Measurements from ENCODE around the gene MYO5A. TPM values are rescaled to one million over a fixed set of nuclear protein-coding genes. Genes with fewer than 3 reads are reported as not detected.

MYO5A gene
- total RNA-seq, 2 experiments from 2014 or later: 31.8 to 42.0 TPM

GRCh38 chr15:52523192-52523591, 5.5 kb downstream of the MYO5A start:
- Histone ChIP-seq H3K27ac (ENCODE audit: low read depth, low read length, poor library complexity, severe bottlenecking) (no peak overlapping the region), H3K9me3 (ENCODE audit: low read length) (no peaks in the 10 kb centered on the region), H3K9me2 (ENCODE audit: insufficient read depth, low read length) (no peaks in the 10 kb centered on the region), H3K4me2 (ENCODE audit: low read length) (no peak overlapping the region), H3K4me1 (ENCODE audit: insufficient read depth, low read length, poor library complexity, severe bottlenecking) (peaks cover 32% of the 10 kb centered on the region), H3K36me3 (ENCODE audit: insufficient read depth, low read length) (no peaks in the 10 kb centered on the region), H4K20me1 (ENCODE audit: insufficient read depth, low read length) (peaks cover 20% of the 10 kb centered on the region; the same call in 1 of the 2 replicates), H3K4me3 (ENCODE audit: low read depth, low read length, poor library complexity, severe bottlenecking) (no peak overlapping the region), H2AFZ (ENCODE audit: low read length) (no peak overlapping the region), H3K79me2 (ENCODE audit: insufficient read depth, low read depth, low read length) (peaks cover 95% of the 10 kb centered on the region)
- CTCF ChIA-PET (ENCODE audit: unreplicated experiment): no interaction called here
- TF ChIP-seq EZH2phosphoT487 (IDR thresholded peaks at IDR 0.05; ENCODE audit: borderline replicate concordance, low read depth, low read length): no peak
- TF ChIP-seq, protein P1, sequence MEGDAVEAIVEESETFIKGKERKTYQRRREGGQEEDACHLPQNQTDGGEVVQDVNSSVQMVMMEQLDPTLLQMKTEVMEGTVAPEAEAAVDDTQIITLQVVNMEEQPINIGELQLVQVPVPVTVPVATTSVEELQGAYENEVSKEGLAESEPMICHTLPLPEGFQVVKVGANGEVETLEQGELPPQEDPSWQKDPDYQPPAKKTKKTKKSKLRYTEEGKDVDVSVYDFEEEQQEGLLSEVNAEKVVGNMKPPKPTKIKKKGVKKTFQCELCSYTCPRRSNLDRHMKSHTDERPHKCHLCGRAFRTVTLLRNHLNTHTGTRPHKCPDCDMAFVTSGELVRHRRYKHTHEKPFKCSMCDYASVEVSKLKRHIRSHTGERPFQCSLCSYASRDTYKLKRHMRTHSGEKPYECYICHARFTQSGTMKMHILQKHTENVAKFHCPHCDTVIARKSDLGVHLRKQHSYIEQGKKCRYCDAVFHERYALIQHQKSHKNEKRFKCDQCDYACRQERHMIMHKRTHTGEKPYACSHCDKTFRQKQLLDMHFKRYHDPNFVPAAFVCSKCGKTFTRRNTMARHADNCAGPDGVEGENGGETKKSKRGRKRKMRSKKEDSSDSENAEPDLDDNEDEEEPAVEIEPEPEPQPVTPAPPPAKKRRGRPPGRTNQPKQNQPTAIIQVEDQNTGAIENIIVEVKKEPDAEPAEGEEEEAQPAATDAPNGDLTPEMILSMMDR (conservative IDR thresholded peaks at IDR 0.05; ENCODE audit: low read length): no peak
- POLR2A ChIA-PET: interaction anchor here (0.6 to 1.8 kb wide), 5 partner anchors 10 to 451 kb away, joined by 3 to 9 read pairs (median 5); no protein-coding TSS in a partner anchor
- BruUV-seq (replicated peaks): no TSS peak
- intact Hi-C loops (cut with micrococcal nuclease; ENCODE audit: unreplicated experiment): loop anchor here (10.0 kb wide), 1 partner anchor 158 kb away; no protein-coding TSS in a partner anchor
- no peak for DNase-seq (ENCODE audit: low spot score)

DNA sequence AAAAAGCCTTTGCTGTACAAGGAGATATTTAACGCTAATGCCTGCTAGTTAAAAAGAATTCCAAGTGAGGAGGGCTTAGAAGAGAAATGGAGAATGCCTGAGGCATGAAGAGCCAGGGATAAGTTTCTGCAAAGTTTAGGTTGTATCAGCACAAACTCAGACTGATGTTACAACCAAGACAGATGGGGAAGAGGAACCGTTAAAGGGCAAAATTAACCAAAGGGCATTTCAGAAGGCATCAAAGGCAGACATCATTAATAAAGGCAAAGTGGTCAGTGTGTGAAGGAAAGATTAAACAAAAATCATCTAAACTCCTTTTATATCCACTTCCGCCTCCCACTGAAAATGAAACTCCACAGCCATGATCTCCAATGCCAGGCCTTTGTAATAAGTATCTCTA, 7.0 kb downstream of the MYO5A start:
- Histone ChIP-seq H3K9me2 (ENCODE audit: insufficient read depth, low read length) (no peaks in the 10 kb centered on the region), H3K9me3 (ENCODE audit: low read length) (no peaks in the 10 kb centered on the region), H4K20me1 (ENCODE audit: insufficient read depth, low read length) (peaks cover 8% of the 10 kb centered on the region; the same call in 1 of the 2 replicates), H3K36me3 (ENCODE audit: insufficient read depth, low read length) (no peaks in the 10 kb centered on the region), H3K4me1 (ENCODE audit: insufficient read depth, low read length, poor library complexity, severe bottlenecking) (peaks cover 22% of the 10 kb centered on the region), H3K79me2 (ENCODE audit: insufficient read depth, low read depth, low read length) (peaks cover 95% of the 10 kb centered on the region), H3K4me3 (ENCODE audit: low read depth, low read length, poor library complexity, severe bottlenecking) (no peak overlapping the region), H3K4me2 (ENCODE audit: low read length) (no peak overlapping the region), H3K27ac (ENCODE audit: low read depth, low read length, poor library complexity, severe bottlenecking) (no peak overlapping the region), H2AFZ (ENCODE audit: low read length) (no peak overlapping the region)
- DNase-seq (ENCODE audit: low spot score): no peak
- CTCF ChIA-PET (ENCODE audit: unreplicated experiment): no interaction called here
- BruUV-seq (replicated peaks): no TSS peak
- TF ChIP-seq, protein P1 (conservative IDR thresholded peaks at IDR 0.05; ENCODE audit: low read length): no peak
- TF ChIP-seq EZH2phosphoT487 (IDR thresholded peaks at IDR 0.05; ENCODE audit: borderline replicate concordance, low read depth, low read length): no peak
- intact Hi-C loops (cut with micrococcal nuclease; ENCODE audit: unreplicated experiment): loop anchor here (10.0 kb wide), 1 partner anchor 157 kb away; no protein-coding TSS in a partner anchor
- POLR2A ChIA-PET: no interaction called here

GRCh38 chr15:52520421-52520820, 8.3 kb downstream of the MYO5A start:
- BruUV-seq (replicated peaks): no TSS peak
- H3K9me3 ChIP-seq (ENCODE audit: low read length): no peaks in the 10 kb centered on the region
- H3K27ac ChIP-seq (ENCODE audit: low read depth, low read length, poor library complexity, severe bottlenecking): no peak overlapping the region
- DNase-seq (ENCODE audit: low spot score): no peak
- no peak overlapping the region for H3K4me3 ChIP-seq (ENCODE audit: low read depth, low read length, poor library complexity, severe bottlenecking)
- ChIA-PET POLR2A (interaction anchor here (0.5 to 1.7 kb wide), 3 partner anchors 9 to 17 kb away, joined by 5 to 6 read pairs (median 6); no protein-coding TSS in a partner anchor), CTCF (ENCODE audit: unreplicated experiment) (no interaction called here)
- intact Hi-C loops (cut with micrococcal nuclease; ENCODE audit: unreplicated experiment): loop anchor here (10.0 kb wide), 1 partner anchor 156 kb away; no protein-coding TSS in a partner anchor
- no peak overlapping the region for H3K4me2 ChIP-seq (ENCODE audit: low read length)
- H3K9me2 ChIP-seq (ENCODE audit: insufficient read depth, low read length): no peaks in the 10 kb centered on the region
- H2AFZ ChIP-seq (ENCODE audit: low read length): no peak overlapping the region
- peaks cover 97% of the 10 kb centered on the region; the same call in 1 of the 2 replicates for H3K79me2 ChIP-seq (ENCODE audit: insufficient read depth, low read depth, low read length)
- peaks cover 21% of the 10 kb centered on the region for H3K4me1 ChIP-seq (ENCODE audit: insufficient read depth, low read length, poor library complexity, severe bottlenecking)
- H3K36me3 ChIP-seq (ENCODE audit: insufficient read depth, low read length): no peaks in the 10 kb centered on the region
- H4K20me1 ChIP-seq (ENCODE audit: insufficient read depth, low read length): peaks cover 14% of the 10 kb centered on the region
- no peak for TF ChIP-seq EZH2phosphoT487 (IDR thresholded peaks at IDR 0.05; ENCODE audit: borderline replicate concordance, low read depth, low read length)
- TF ChIP-seq, protein P1 (conservative IDR thresholded peaks at IDR 0.05; ENCODE audit: low read length): no peak
